HepG2 (cell line): ENCODE results near the gene ACP5. TPM values are rescaled to one million over a fixed set of nuclear protein-coding genes. Genes with fewer than 3 reads are reported as not detected.

ENCODE experiments used
- ATAC-seq: fragments of 200-7000 bp; cut with Tn5 transposase; 3 replicates; pipeline ENCODE4 v1.9.1; 2020; ENCODE audit warnings: mild to moderate bottlenecking, moderate library complexity
- BruUV-seq: library from RNA; stranded (reverse); fragments of 400-500 nt; replicated peaks from 2 replicates; lab custom pipeline; 2021; lab: Mats Ljungman, UMichigan
- CTCF ChIA-PET: fragments of 300-600 bp; formaldehyde crosslinking; extraction: SDS; loops from one replicate; lab custom pipeline; 2021; ENCODE audit warnings: low total read pairs, inconsistent platforms, low intra/inter-chr PET ratio; lab: Yijun Ruan, JAX
- POLR2A ChIA-PET: fragments of 350-600 bp; sonication (Branson Sonifier 250); formaldehyde crosslinking; loops from one replicate; lab custom pipeline; 2020; ENCODE audit warnings: antibody characterized with exemption, inconsistent platforms; lab: Yijun Ruan, JAX
- DNase-seq: peaks from one replicate; pipeline ENCODE4 v3.0.0-alpha.2; 2015; ENCODE audit warnings: low spot score
- FAIRE-seq: peaks from 3 replicates; lab custom pipeline; 2011; peaks lifted over from hg19 to GRCh38; lab: Jason Lieb, UNC
- H2AFZ ChIP-seq: one replicate; pipeline ENCODE4 v1.6.1; 2011; ENCODE audit warnings: low read length, inconsistent platforms
- H3K27ac ChIP-seq: fragments of 300-600 bp; 3 replicates; pipeline ENCODE4 v1.8.0; 2011; ENCODE audit warnings: mixed run types, mild to moderate bottlenecking, mixed read lengths, low read length, inconsistent platforms; ENCODE audit not compliant: insufficient read depth; ENCODE audit errors: extremely low read length
- H3K27me3 ChIP-seq, 2 experiments: fragments of 200-600 bp in 1 of 2; 2 replicates in 1 of 2; 3 replicates in 1 of 2; pipeline versions ENCODE4 v1.6.0 to v1.8.0; 2011; ENCODE audit warnings: low read length in 2 of 2, mild to moderate bottlenecking in 2 of 2, moderate library complexity in 2 of 2, inconsistent platforms in 1 of 2; ENCODE audit not compliant: insufficient read depth in 2 of 2, control insufficient read depth in 1 of 2
- H3K36me3 ChIP-seq, 2 experiments: fragments of 200-600 bp in 1 of 2; replicated peaks in 1 of 2; 2 replicates in 1 of 2; 3 replicates in 1 of 2; pipeline versions ENCODE4 v1.5.1 to v1.8.0; 2011; ENCODE audit warnings: low read length in 2 of 2, inconsistent platforms in 1 of 2; ENCODE audit not compliant: insufficient read depth in 2 of 2, control insufficient read depth in 1 of 2
- H3K4me1 ChIP-seq: 2 replicates; pipeline ENCODE4 v1.5.1; 2012; ENCODE audit warnings: low read length, inconsistent platforms; ENCODE audit not compliant: insufficient read depth
- H3K4me2 ChIP-seq: 2 replicates; pipeline ENCODE4 v1.6.0; 2011; ENCODE audit warnings: low read depth, low read length, inconsistent platforms
- H3K4me3 ChIP-seq, 3 experiments: fragments of 200-600 bp in 1 of 3; sonication (generic), shearing (Covaris generic) in 1 of 3; replicated peaks in 1 of 3; 2 replicates each; pipeline ENCODE4 v1.5.1; 2011 to 2016; ENCODE audit warnings: low read length in 3 of 3, inconsistent platforms in 2 of 3, low read depth in 2 of 3, mild to moderate bottlenecking in 2 of 3, control low read depth in 1 of 3, mixed read lengths in 1 of 3; ENCODE audit not compliant: insufficient read depth in 1 of 3
- H3K79me2 ChIP-seq: one replicate; pipeline ENCODE4 v1.6.1; 2011; ENCODE audit warnings: low read length, inconsistent platforms; ENCODE audit not compliant: insufficient read depth
- H3K9ac ChIP-seq: 2 replicates; pipeline ENCODE4 v1.6.0; 2011; ENCODE audit warnings: mild to moderate bottlenecking, low read depth, low read length, inconsistent platforms; ENCODE audit not compliant: insufficient read depth
- H3K9me3 ChIP-seq: 2 replicates; pipeline ENCODE4 v1.5.1; 2012; ENCODE audit warnings: mild to moderate bottlenecking, low read length
- H4K20me1 ChIP-seq: 2 replicates; pipeline ENCODE4 v1.6.0; 2011; ENCODE audit warnings: inconsistent platforms, mild to moderate bottlenecking, low read length, moderate library complexity; ENCODE audit not compliant: insufficient read depth
- AKAP8 ChIP-seq: sonication (generic); formaldehyde crosslinking; IDR thresholded peaks from 2 replicates; pipeline ENCODE4 v1.5.1; 2020; ENCODE audit warnings: mild to moderate bottlenecking, missing genetic modification reagents
- HHEX ChIP-seq: IDR thresholded peaks from 2 replicates; pipeline ENCODE4 v1.6.1; 2016; ENCODE audit warnings: control low read depth
- NAIF1 ChIP-seq: sonication (generic); formaldehyde crosslinking; IDR thresholded peaks from 2 replicates; pipeline ENCODE4 v1.5.0; 2020; ENCODE audit warnings: mild to moderate bottlenecking, missing genetic modification reagents, borderline replicate concordance
- NFIB ChIP-seq: sonication (generic); formaldehyde crosslinking; IDR thresholded peaks from 2 replicates; pipeline ENCODE4 v1.9.0; 2021; ENCODE audit warnings: missing genetic modification reagents, mild to moderate bottlenecking, borderline replicate concordance
- TSC22D2 ChIP-seq: sonication (generic); formaldehyde crosslinking; IDR thresholded peaks from 2 replicates; pipeline ENCODE4 v1.5.1; 2020; ENCODE audit warnings: missing genetic modification reagents, mild to moderate bottlenecking, borderline replicate concordance
- ZNF12 ChIP-seq: sonication (generic); formaldehyde crosslinking; IDR thresholded peaks from 2 replicates; pipeline ENCODE4 v1.5.0; 2020; ENCODE audit warnings: missing genetic modification reagents
- ZNF24 ChIP-seq: fragments of 450-650 bp; IDR thresholded peaks from 2 replicates; pipeline ENCODE4 v1.6.1; 2017; ENCODE audit warnings: antibody characterized with exemption, mild to moderate bottlenecking
- ZNF773 ChIP-seq: sonication (generic); formaldehyde crosslinking; IDR thresholded peaks from 2 replicates; pipeline ENCODE4 v1.4.0; 2020; ENCODE audit warnings: missing genetic modification reagents, borderline replicate concordance
- ZNF792 ChIP-seq: IDR thresholded peaks from 2 replicates; pipeline ENCODE4 v1.6.1; 2016
- WGBS: methylation state at CpG from one replicate; pipeline ENCODE4 v1.1.6; 2017; ENCODE audit warnings: low lambda C conversion rate; 5-methylcytosine and 5-hydroxymethylcytosine counted together
- in situ Hi-C: cut with HindIII; loops from 2 replicates; pipeline ENCODE4 v1.10.0; 2017; ENCODE audit warnings: low pct_unique_long_range_greater_than_20kb; ENCODE audit not compliant: extremely low pct_ligation_motif_present
- intact Hi-C: fragments of 100-400 bp; cut with micrococcal nuclease; formaldehyde crosslinking; loops from one replicate; pipeline ENCODE4 v1.10.0; 2022; ENCODE audit not compliant: unreplicated experiment
- polyA plus RNA-seq, 8 experiments: library from polyadenylated mRNA; depleted of rRNA in 3 of 8; stranded (reverse) in 7 of 8; unstranded in 1 of 8; fragments of >200 nt; fragmentation: Illumina TruSeq in 4 of 8; extraction: Trizol in 4 of 8; gene quantifications; 2 replicates each; pipeline versions ENCODE4 v1.2.1 to v1.2.3, GENCODE V29; 2011 to 2016; ENCODE audit warnings: low read depth in 4 of 8, missing spikeins in 1 of 8, mixed read lengths in 1 of 8; ENCODE audit not compliant: insufficient read depth in 1 of 8
- total RNA-seq, 5 experiments: library from RNA; depleted of rRNA; stranded (reverse); fragments of >200 nt; fragmentation: Illumina TruSeq; extraction: Trizol; gene quantifications; 2 replicates each; pipeline ENCODE4 v1.2.3, GENCODE V29; 2016; ENCODE audit warnings: low read depth in 1 of 5
- TF ChIP-seq, protein P1 (sequence below): sonication (generic); formaldehyde crosslinking; IDR thresholded peaks from 2 replicates; pipeline ENCODE4 v1.5.0; 2020; ENCODE audit warnings: mild to moderate bottlenecking, missing genetic modification reagents, moderate library complexity

Gene ACP5
- total and polyA plus RNA-seq, 2 of the 13 experiments (the other 11 are each of a cell fraction or from before 2014, with no cell fraction given) = 1.3 to 6.7 TPM

DNA sequence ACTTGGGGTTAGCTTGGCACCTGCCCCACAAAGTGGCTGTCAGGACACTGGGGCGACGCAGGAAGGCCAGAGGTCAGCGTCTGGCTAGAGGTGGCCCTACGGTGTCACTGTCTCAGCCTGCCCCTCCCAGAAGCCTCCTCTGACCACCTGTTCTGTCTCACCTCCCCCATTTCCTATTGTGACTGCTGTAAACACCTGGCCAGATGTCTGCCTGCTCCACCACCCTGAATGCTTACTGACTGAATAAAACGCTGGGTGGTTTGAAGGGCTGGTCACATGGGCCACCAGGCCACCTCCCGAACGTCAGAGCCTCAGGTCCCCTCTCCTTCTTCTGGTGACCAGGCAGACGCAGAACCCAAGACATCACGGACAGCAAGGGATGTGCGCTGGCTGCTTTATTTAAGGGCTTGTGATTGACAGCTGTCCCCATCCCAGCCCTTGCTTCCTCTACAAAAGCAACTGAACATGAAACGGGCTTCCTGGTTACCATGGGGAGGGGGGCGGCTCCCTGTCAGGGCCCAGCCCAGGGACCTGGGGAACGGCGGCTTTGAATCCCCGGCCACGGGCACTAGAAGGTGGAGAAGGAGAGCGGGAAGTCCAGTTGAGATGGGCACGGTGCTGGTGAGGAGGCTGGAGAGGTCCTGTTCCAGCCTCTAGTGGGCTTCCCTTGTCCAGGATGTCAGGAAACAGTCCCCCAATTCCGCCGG is 24.6 kb downstream of the ACP5 start:
- no TSS peak for BruUV-seq
- Histone ChIP-seq H3K27me3 (no peaks in the 10 kb centered on the region), H3K36me3 (peaks cover 5 to 15% of the 10 kb centered on the region in 2 experiments; a peak in 4 of 5 replicates), H3K4me3 (no peak overlapping the region), H3K79me2 (peaks cover 18% of the 10 kb centered on the region), H3K4me1 (peaks cover 23% of the 10 kb centered on the region), H3K9me3 (no peaks in the 10 kb centered on the region), H4K20me1 (no peaks in the 10 kb centered on the region), H3K27ac (no peak overlapping the region), H3K4me2 (no peak overlapping the region), H3K9ac (no peak overlapping the region), H2AFZ (no peak overlapping the region)
- no peak for FAIRE-seq
- no peak for DNase-seq
- intact Hi-C loops = no loop called here
- CTCF ChIA-PET = no interaction called here
- TF ChIP-seq HHEX (no peak), ZNF12 (no peak), ZNF24 (no peak), NAIF1 (CRISPR knock-in tag) (no peak), TSC22D2 (no peak), ZNF792 (CRISPR knock-in tag) (no peak), NFIB (CRISPR knock-in tag) (no peak), AKAP8 (CRISPR knock-in tag) (no peak), ZNF773 (CRISPR knock-in tag) (no peak)
- TF ChIP-seq, protein P1, sequence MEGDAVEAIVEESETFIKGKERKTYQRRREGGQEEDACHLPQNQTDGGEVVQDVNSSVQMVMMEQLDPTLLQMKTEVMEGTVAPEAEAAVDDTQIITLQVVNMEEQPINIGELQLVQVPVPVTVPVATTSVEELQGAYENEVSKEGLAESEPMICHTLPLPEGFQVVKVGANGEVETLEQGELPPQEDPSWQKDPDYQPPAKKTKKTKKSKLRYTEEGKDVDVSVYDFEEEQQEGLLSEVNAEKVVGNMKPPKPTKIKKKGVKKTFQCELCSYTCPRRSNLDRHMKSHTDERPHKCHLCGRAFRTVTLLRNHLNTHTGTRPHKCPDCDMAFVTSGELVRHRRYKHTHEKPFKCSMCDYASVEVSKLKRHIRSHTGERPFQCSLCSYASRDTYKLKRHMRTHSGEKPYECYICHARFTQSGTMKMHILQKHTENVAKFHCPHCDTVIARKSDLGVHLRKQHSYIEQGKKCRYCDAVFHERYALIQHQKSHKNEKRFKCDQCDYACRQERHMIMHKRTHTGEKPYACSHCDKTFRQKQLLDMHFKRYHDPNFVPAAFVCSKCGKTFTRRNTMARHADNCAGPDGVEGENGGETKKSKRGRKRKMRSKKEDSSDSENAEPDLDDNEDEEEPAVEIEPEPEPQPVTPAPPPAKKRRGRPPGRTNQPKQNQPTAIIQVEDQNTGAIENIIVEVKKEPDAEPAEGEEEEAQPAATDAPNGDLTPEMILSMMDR (CRISPR knock-in tag) = no peak
- 94% methylated on average over 15 of the region's 20 CpGs for WGBS
- in situ Hi-C loops = no loop called here
- ATAC-seq = no peak
- POLR2A ChIA-PET = no interaction called here
